ENCODE results near the gene CLEC6A. TPM values are rescaled to one million over a fixed set of nuclear protein-coding genes. Genes with fewer than 3 reads are reported as not detected.

Gene CLEC6A
- total RNA-seq, 4 donors from 2014 or later, result not detected

DNA sequence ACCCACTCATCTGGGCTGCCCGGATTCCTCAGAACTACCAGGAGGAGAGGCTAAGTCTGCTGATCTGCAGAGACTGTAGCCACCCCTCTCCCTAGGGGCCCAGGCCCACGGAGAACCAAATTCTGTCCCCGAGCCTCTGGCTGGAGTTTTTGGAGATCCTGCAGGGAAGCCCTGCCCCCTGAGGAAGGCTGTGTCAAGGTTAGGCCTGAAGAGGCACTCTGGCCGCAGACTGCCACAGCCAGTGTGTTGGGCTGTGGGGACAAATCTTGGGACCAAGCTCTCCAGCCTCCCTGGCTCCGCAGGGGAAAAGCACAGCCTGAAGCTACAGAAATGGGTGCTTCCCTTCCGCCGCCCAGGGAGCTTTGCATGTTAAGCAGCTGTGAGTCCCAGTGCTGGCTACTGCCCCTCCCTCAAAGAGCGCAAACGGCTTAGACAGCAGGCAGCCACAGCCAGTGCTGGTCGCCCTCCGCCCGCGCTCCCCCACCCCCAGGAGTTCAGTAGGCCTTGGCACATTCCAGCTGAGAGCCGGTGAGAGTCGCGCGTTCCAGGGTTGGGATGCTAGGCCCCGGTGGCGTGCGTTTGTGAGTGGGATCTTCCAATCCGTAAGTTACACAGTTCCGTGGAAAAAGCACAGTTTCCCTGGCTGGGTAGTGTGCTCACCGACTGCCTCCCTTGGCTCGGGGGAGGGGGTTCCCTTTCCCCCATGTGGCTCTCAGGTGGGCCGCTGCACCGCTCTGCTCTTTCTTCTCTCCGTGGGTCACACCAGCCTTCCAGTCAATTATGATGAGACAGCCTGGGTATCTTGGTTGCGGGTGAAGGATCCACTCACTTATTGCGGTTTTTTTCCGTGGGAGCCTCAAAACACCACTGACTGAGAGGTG, 71.7 kb downstream of the CLEC6A start:
- H3K27me3 ChIP-seq, result peaks cover 0 to 24% (median 0%) of the 10 kb centered on the region in 4 donors
- H3K36me3 ChIP-seq, result no peaks in the 10 kb centered on the region
- TF ChIP-seq, protein P1, sequence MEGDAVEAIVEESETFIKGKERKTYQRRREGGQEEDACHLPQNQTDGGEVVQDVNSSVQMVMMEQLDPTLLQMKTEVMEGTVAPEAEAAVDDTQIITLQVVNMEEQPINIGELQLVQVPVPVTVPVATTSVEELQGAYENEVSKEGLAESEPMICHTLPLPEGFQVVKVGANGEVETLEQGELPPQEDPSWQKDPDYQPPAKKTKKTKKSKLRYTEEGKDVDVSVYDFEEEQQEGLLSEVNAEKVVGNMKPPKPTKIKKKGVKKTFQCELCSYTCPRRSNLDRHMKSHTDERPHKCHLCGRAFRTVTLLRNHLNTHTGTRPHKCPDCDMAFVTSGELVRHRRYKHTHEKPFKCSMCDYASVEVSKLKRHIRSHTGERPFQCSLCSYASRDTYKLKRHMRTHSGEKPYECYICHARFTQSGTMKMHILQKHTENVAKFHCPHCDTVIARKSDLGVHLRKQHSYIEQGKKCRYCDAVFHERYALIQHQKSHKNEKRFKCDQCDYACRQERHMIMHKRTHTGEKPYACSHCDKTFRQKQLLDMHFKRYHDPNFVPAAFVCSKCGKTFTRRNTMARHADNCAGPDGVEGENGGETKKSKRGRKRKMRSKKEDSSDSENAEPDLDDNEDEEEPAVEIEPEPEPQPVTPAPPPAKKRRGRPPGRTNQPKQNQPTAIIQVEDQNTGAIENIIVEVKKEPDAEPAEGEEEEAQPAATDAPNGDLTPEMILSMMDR (IDR thresholded peaks at IDR 0.05), result no peak
- no peak for TF ChIP-seq POLR2A (IDR thresholded peaks at IDR 0.05)
- 73 to 79% methylated on average over 9 to 13 of the region's 30 CpGs for WGBS, 2 donors
- H3K27ac ChIP-seq, result no peak overlapping the region
- intact Hi-C loops (cut with DNase I), result no loop called here
- H3K4me1 ChIP-seq, result no peaks in the 10 kb centered on the region
- no peak overlapping the region for H3K4me3 ChIP-seq
- no peaks in the 10 kb centered on the region for H3K9me3 ChIP-seq
- DNase-seq, result no peak

Small RNA genes lying within 50 kb of the gene (small RNA-seq; reads per million reads assigned to genes)
- gene RNU6-275P, result 0 to 0.14 (median 0) reads per million in 4 donors

Other genes with a start within 250 kb of the CLEC6A start
- gene FAM90A1, start 228.3 kb upstream of the CLEC6A start, total RNA-seq, result under 1 TPM in 2 of 4 donors, not detected in 2; 0.18 to 0.64 TPM
- under 1 TPM in 2 of 4 donors, not detected in 2; 0.12 to 0.19 TPM for gene CLEC4D, start 57.5 kb downstream of the CLEC6A start, total RNA-seq
- 1 to 10 TPM in 1 of 4 donors, under 1 TPM in 3; 0.12 to 3.2 (median 0.31) TPM for gene CLEC4E, start 84.9 kb downstream of the CLEC6A start, total RNA-seq
- not detected for gene AICDA, start 156.9 kb downstream of the CLEC6A start, total RNA-seq
- 10 to 100 TPM in 2 of 4 donors, 1 to 10 TPM in 2; 1.2 to 51.7 (median 16.9) TPM for gene MFAP5, start 206.9 kb downstream of the CLEC6A start, total RNA-seq
- gene RIMKLB, start 242.0 kb downstream of the CLEC6A start, total RNA-seq, result 10 to 100 TPM in 3 of 4 donors, 1 to 10 TPM in 1; 8.0 to 37.8 (median 15.0) TPM